Upper lobe of left lung (tissue), 6 donors: Measurements from ENCODE around the gene CR1L. TPM values are rescaled to one million over a fixed set of nuclear protein-coding genes. Genes with fewer than 3 reads are reported as not detected.

Experiments used
- ATAC-seq, 2 donors: fragments of 200-7000 bp; cut with Tn5 transposase; one replicate each; pipeline ENCODE4 v1.9.1; 2022; ENCODE audit warnings: mild to moderate bottlenecking in 2 of 2, moderate library complexity in 2 of 2; ENCODE audit not compliant: low FRiP score in 2 of 2
- DNase-seq, 2 donors: peaks; one replicate each; pipeline ENCODE4 v3.0.0-alpha.2; 2019 to 2020
- H3K27ac ChIP-seq, 4 donors: fragments of 200-600 bp; sonication (generic); one replicate each; pipeline ENCODE4 v1.5.1; 2016 to 2019
- H3K27me3 ChIP-seq, 4 donors: fragments of 200-600 bp; sonication (generic); one replicate each; pipeline ENCODE4 v1.5.1; 2017 to 2019
- H3K36me3 ChIP-seq, 4 donors: fragments of 200-600 bp; sonication (generic); one replicate each; pipeline ENCODE4 v1.5.1; 2016 to 2019
- H3K4me1 ChIP-seq, 4 donors: fragments of 200-600 bp; sonication (generic); one replicate each; pipeline ENCODE4 v1.5.1; 2018 to 2019
- H3K4me3 ChIP-seq, 4 donors: fragments of 200-600 bp; sonication (generic); one replicate each; pipeline ENCODE4 v1.5.1; 2017 to 2019; ENCODE audit warnings: mild to moderate bottlenecking in 2 of 4, moderate library complexity in 1 of 4
- H3K9me3 ChIP-seq, 4 donors: fragments of 200-600 bp; sonication (generic); one replicate each; pipeline ENCODE4 v1.5.1; 2018 to 2019
- EP300 ChIP-seq, 4 donors: sonication (generic); formaldehyde crosslinking; IDR thresholded peaks; one replicate each; pipeline ENCODE4 v1.5.1; 2017; ENCODE audit warnings: antibody characterized with exemption in 4 of 4, control low read depth in 2 of 4
- POLR2A ChIP-seq, 4 donors: fragments of 450-650 bp; IDR thresholded peaks; one replicate each; pipeline ENCODE4 v1.5.1; 2016 to 2017; ENCODE audit warnings: antibody characterized with exemption in 4 of 4, mild to moderate bottlenecking in 2 of 4
- POLR2AphosphoS5 ChIP-seq, 2 donors: sonication (generic); formaldehyde crosslinking; IDR thresholded peaks; one replicate each; pipeline ENCODE4 v1.5.1; 2017; ENCODE audit warnings: antibody characterized with exemption in 2 of 2
- WGBS, 2 donors: methylation state at CpG; one replicate each; pipeline ENCODE4 v1.1.5; 2017 to 2018; 5-methylcytosine and 5-hydroxymethylcytosine counted together
- total RNA-seq, 6 donors: library from RNA; depleted of rRNA in 4 of 6; stranded (reverse); fragments of >200 nt in 4 of 6; gene quantifications; one replicate each; pipeline versions ENCODE4 v1.1.0 to v1.2.1, GENCODE V29; 2016 to 2021
- TF ChIP-seq, protein P1 (sequence below), 6 experiments: fragments of 450-650 bp in 4 of 6; fragments of 200-600 bp in 2 of 6; sonication (generic) in 2 of 6; IDR thresholded peaks; one replicate each; pipeline ENCODE4 v1.5.1; 2016 to 2019; ENCODE audit warnings: antibody characterized with exemption in 6 of 6
- donor health status: DM: no; HTN: no; CAD: no; lungs with moderate emphysema.
- donor health status: DM: no; HTN: yes; CAD: no; lungs with severe emphysema.

Gene CR1L
- total RNA-seq, 6 donors from 2014 or later, result 0.30 to 1.0 TPM; not detected in 4

DNA sequence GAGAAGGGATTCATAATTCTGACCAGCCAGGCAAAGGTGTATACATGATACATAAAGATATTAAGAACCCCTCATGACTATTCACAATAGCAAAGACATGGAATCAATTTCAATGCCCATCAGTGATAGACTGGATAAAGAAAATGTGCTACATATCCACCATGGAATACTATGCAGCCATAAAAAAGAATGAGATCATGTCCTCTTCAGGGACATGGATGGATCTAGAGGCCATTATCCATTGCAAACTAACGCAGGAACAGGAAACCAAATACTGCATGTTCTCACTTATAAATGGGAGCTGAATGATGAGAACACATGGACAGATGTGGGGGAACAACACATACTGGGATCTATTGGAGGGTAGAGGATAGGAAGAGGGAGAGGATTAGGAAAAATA is 21.4 kb downstream of the CR1L start:
- peaks cover 0 to 15% (median 7%) of the 10 kb centered on the region in 4 donors for H3K27me3 ChIP-seq
- H3K4me1 ChIP-seq, result peaks cover 6 to 10% (median 6%) of the 10 kb centered on the region in 4 donors
- H3K9me3 ChIP-seq, result peaks cover 0 to 4% (median 0%) of the 10 kb centered on the region in 4 donors
- no peak for DNase-seq
- WGBS, 2 donors, result 90 to 92% methylated on average over 1 of the region's 1 CpG
- no peaks in the 10 kb centered on the region for H3K36me3 ChIP-seq
- TF ChIP-seq POLR2AphosphoS5 (IDR thresholded peaks at IDR 0.05) (no peak), POLR2A (IDR thresholded peaks at IDR 0.05) (no peak), EP300 (IDR thresholded peaks at IDR 0.05) (no peak)
- TF ChIP-seq, protein P1, sequence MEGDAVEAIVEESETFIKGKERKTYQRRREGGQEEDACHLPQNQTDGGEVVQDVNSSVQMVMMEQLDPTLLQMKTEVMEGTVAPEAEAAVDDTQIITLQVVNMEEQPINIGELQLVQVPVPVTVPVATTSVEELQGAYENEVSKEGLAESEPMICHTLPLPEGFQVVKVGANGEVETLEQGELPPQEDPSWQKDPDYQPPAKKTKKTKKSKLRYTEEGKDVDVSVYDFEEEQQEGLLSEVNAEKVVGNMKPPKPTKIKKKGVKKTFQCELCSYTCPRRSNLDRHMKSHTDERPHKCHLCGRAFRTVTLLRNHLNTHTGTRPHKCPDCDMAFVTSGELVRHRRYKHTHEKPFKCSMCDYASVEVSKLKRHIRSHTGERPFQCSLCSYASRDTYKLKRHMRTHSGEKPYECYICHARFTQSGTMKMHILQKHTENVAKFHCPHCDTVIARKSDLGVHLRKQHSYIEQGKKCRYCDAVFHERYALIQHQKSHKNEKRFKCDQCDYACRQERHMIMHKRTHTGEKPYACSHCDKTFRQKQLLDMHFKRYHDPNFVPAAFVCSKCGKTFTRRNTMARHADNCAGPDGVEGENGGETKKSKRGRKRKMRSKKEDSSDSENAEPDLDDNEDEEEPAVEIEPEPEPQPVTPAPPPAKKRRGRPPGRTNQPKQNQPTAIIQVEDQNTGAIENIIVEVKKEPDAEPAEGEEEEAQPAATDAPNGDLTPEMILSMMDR (IDR thresholded peaks at IDR 0.05), result no peak
- ATAC-seq, result no peak
- H3K4me3 ChIP-seq, result no peak overlapping the region
- H3K27ac ChIP-seq, result no peak overlapping the region

DNA sequence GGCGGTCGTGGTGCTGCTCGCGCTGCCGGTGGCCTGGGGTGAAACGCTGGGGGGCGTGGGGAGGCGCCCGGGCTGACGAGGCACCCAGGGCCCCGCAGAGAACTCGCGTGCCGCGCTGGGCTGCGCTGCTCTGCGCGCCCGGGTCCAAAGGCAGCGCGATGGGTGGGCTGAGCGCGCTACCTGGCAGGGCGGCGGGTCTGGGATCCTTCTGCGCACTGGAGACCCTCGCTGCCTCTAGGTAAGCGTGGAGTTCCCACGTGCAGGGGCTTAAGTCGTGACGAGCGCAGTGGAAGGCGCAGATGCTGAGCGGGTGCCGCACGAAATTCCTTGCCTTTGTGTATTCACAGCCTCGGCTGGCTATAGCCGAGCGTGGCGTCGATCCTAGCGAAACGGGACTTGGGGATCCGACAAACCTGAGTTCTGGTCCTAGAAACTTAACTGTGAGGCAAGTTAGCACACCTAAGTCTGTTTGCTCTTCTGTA is 24.6 kb downstream of the CR1L start:
- peaks cover 6 to 10% (median 6%) of the 10 kb centered on the region in 4 donors for H3K4me1 ChIP-seq
- DNase-seq (peak in 1 of 2 donors; percentile 81), ATAC-seq (peak; percentile 19 to 23)
- TF ChIP-seq EP300 (IDR thresholded peaks at IDR 0.05), result no peak
- TF ChIP-seq POLR2AphosphoS5 (IDR thresholded peaks at IDR 0.05), result no peak
- TF ChIP-seq, protein P1 (IDR thresholded peaks at IDR 0.05), result no peak
- no peak for TF ChIP-seq POLR2A (IDR thresholded peaks at IDR 0.05)
- H3K9me3 ChIP-seq, result no peaks in the 10 kb centered on the region
- 14% methylated on average over 16 of the region's 44 CpGs; no CpG with 5 or more reads in 1 of the 2 donors for WGBS, 2 donors
- no peaks in the 10 kb centered on the region for H3K36me3 ChIP-seq
- H3K27ac ChIP-seq, result no peak overlapping the region
- H3K4me3 ChIP-seq, result peak overlapping the region in 2 of 4 donors; percentile 15 to 25
- H3K27me3 ChIP-seq, result peaks cover 0 to 15% (median 7%) of the 10 kb centered on the region in 4 donors

DNA sequence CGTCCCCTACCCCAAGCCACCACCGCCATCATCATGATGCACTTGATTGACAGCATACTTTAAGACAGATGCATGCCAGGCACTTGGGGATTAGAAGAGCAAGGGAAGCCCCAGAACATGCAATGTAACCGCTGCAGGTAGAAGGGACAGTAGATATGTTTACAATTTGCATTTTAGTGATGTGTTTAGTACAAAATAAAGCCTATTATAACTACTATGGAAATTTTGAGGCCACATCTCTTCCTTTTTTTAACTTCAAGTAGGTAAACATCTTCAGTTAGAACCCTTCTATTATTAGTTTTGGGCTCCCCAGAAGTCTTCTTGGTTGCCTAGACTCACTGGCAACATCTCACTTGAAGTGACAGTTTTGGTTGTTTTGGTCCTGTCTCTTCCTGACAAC is 25.3 kb downstream of the CR1L start:
- no peak for ATAC-seq
- Histone ChIP-seq H3K36me3 (no peaks in the 10 kb centered on the region), H3K27ac (no peak overlapping the region), H3K4me3 (no peak overlapping the region), H3K27me3 (peaks cover 0 to 15% (median 7%) of the 10 kb centered on the region in 4 donors), H3K9me3 (no peaks in the 10 kb centered on the region), H3K4me1 (peaks cover 6 to 10% (median 6%) of the 10 kb centered on the region in 4 donors)
- DNase-seq, result no peak
- TF ChIP-seq, protein P1 (IDR thresholded peaks at IDR 0.05), result no peak
- TF ChIP-seq POLR2AphosphoS5 (IDR thresholded peaks at IDR 0.05), result no peak
- no peak for TF ChIP-seq POLR2A (IDR thresholded peaks at IDR 0.05)
- TF ChIP-seq EP300 (IDR thresholded peaks at IDR 0.05), result no peak
- 79 to 90% methylated on average over 3 of the region's 3 CpGs for WGBS, 2 donors

DNA sequence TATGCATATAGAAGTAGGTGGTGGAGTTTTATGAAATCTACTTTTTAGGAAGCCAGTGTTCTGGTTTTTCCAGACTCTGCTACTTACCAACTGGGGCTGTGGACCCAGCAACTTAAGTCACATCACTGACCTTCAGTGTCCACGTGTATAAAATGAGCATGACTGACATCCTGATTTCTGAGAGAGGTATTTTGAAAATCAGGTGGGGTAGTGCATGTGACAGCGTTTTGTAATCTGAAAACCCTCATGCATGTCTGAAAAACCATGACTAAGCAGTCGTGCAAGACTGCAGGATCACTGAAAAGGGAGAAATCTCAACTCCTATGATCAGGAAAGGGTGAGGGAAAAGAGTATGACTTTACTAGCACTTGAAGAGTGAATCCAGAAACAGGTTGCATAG is 26.1 kb downstream of the CR1L start:
- H3K36me3 ChIP-seq, result no peaks in the 10 kb centered on the region
- TF ChIP-seq, protein P1 (IDR thresholded peaks at IDR 0.05), result no peak
- no peak for TF ChIP-seq EP300 (IDR thresholded peaks at IDR 0.05)
- TF ChIP-seq POLR2AphosphoS5 (IDR thresholded peaks at IDR 0.05), result no peak
- TF ChIP-seq POLR2A (IDR thresholded peaks at IDR 0.05), result no peak
- H3K4me1 ChIP-seq, result peaks cover 6 to 10% (median 6%) of the 10 kb centered on the region in 4 donors
- 33 to 43% methylated on average over 3 of the region's 3 CpGs for WGBS, 2 donors
- peaks cover 0 to 15% (median 7%) of the 10 kb centered on the region in 4 donors for H3K27me3 ChIP-seq
- no peak overlapping the region for H3K4me3 ChIP-seq
- ATAC-seq, result no peak
- no peak for DNase-seq
- H3K9me3 ChIP-seq, result no peaks in the 10 kb centered on the region
- no peak overlapping the region for H3K27ac ChIP-seq
